Measurements from ENCODE around the gene CHRNB2.

Gene CHRNB2

DNA sequence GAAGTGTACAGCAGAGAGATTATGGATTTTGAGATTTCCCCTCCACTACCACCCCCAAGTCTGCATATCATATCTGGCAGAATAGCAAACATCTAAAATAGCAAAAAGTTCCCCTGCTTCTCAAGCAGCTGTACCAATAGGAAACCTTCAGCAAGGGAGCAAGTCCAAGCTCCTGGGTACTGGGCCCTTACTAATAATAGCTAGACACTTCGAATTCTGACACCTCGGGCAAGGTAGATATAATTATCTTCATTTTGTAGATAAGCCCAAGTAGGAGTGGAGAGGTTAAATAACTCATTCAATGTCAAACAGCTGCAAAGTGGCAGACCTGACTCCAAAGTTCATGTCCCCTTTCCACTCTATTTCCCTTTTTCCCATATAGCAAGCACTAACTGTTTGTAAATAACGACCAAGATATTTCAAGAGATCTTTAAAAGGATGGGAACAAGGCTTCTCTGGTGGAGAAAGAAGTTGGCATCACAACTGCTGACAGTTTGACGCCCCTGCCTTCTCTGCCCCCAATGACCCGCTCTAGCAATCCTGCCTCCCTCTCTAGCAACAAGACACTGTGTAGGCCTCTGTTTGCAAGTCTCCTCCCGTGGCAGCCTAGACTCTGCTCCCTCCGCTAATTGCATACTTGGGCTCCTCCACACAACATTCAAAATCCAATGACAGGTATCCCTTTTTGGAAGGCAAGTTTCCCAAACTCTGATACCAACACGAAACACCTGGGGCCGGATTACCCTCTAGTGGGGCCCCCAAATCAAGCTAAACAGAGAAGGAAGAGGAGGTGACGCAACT, 59.1 kb downstream of the CHRNB2 start:
- Histone ChIP-seq H3K36me3 (ENCODE audit: control insufficient read depth in 1 of 2, insufficient read depth in 2 of 2, low read depth in 1 of 2, low read length in 2 of 2) (peaks cover 0 to 17% of the 10 kb centered on the region in 2 experiments), H3K14ac (ENCODE audit: low read length in 2 of 2) (no peak overlapping the region), H3K23ac (ENCODE audit: low read length in 2 of 2) (no peak overlapping the region), H3K4me1 (ENCODE audit: control insufficient read depth, insufficient read depth, low read depth, low read length) (peaks cover 5% of the 10 kb centered on the region), H2BK120ac (ENCODE audit: low read depth, low read length) (no peak overlapping the region), H2BK15ac (ENCODE audit: low read depth, poor library complexity, severe bottlenecking) (no peak overlapping the region), H3K27me3 (ENCODE audit: control insufficient read depth in 1 of 2, insufficient read depth in 1 of 2, low read length in 2 of 2) (peaks cover 0 to 4% of the 10 kb centered on the region in 2 experiments), H3K9me3 (ENCODE audit: control insufficient read depth, low read length) (peaks cover 3% of the 10 kb centered on the region), H3K27ac (ENCODE audit: low read length, poor library complexity, severe bottlenecking) (peak overlapping the region; percentile 61), H3K4ac (ENCODE audit: low read depth in 1 of 2, low read length in 2 of 2) (peak overlapping the region in 1 of 2 experiments; percentile 75), H3K4me3 (ENCODE audit: insufficient read depth in 1 of 2, low read depth in 1 of 2, low read length in 2 of 2) (peak overlapping the region; percentile 93 to 94), H2BK12ac (ENCODE audit: low read length in 2 of 2) (no peak overlapping the region), H3K4me2 (ENCODE audit: low read length, poor library complexity, severe bottlenecking) (peak overlapping the region; percentile 35), H4K91ac (ENCODE audit: low read length) (no peak overlapping the region), H3K18ac (ENCODE audit: low read depth in 1 of 2, low read length in 2 of 2) (peak overlapping the region; percentile 68 to 99), H2BK5ac (ENCODE audit: low read depth, low read length, poor library complexity, severe bottlenecking) (no peak overlapping the region), H3K79me1 (replicated peaks; ENCODE audit: low read length, poor library complexity, severe bottlenecking) (no peaks in the 10 kb centered on the region), H3K9ac (ENCODE audit: low read length) (peak overlapping the region; percentile 98), H2AFZ (ENCODE audit: low read depth, low read length) (no peak overlapping the region), H4K8ac (ENCODE audit: low read length) (no peak overlapping the region), H2AK5ac (ENCODE audit: low read length, severe bottlenecking) (no peak overlapping the region)
- WGBS, result 17% methylated on average over 8 of the region's 10 CpGs
- no peak for DNase-seq

DNA sequence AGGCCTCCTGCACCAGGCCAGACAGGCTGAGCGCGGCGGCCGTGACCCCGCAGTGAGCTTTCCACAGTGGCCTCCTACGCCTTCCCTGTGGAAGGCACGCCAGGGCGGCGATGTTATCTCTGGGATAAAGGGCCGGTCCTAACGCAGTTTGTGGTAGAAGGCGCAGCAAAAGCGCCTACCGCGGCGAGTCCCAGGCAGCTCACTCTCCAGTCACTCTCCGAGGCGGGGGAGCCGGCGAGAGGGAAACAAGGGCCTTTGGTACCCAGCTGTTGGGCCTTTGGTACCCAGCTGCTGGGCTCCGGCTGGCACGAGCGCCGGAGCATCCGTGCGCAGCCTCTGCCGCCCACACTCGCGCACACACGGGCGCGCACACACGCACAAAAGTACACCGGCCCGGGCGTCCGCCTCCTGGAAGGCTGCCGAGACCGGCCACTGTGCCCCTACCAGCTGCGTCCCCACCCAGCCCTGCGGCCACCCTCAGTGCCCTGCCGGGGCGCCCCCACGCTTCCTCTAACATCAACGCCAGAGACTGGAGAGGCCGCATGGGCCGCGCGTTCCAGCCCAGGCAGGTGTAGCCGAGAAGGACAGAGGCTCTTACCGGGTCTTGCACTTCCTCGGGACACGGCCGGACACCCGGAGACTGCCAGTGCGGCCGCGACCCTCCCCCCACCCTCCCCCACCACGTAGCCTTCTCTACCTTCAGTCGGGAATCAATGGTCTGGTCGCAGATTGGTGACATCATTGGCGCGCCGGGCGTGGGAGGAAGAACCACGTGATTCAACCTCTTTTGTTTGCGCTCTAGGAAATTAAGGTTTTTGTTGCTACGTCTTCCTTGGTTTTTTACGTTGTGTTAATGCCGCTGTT, 59.9 kb downstream of the CHRNB2 start:
- Histone ChIP-seq H3K27ac (ENCODE audit: low read length, poor library complexity, severe bottlenecking) (peak overlapping the region; percentile 61), H3K79me1 (replicated peaks; ENCODE audit: low read length, poor library complexity, severe bottlenecking) (no peaks in the 10 kb centered on the region), H2AFZ (ENCODE audit: low read depth, low read length) (peak overlapping the region; percentile 85), H2BK5ac (ENCODE audit: low read depth, low read length, poor library complexity, severe bottlenecking) (peak overlapping the region; percentile 63), H3K36me3 (ENCODE audit: control insufficient read depth in 1 of 2, insufficient read depth in 2 of 2, low read depth in 1 of 2, low read length in 2 of 2) (peaks cover 0 to 10% of the 10 kb centered on the region in 2 experiments), H2BK120ac (ENCODE audit: low read depth, low read length) (peak overlapping the region; percentile 8), H2BK12ac (ENCODE audit: low read length in 2 of 2) (peak overlapping the region in 1 of 2 experiments; percentile 64), H3K4me2 (ENCODE audit: low read length, poor library complexity, severe bottlenecking) (peak overlapping the region; percentile 35), H3K23ac (ENCODE audit: low read length in 2 of 2) (peak overlapping the region in 1 of 2 experiments; percentile 11), H2AK5ac (ENCODE audit: low read length, severe bottlenecking) (no peak overlapping the region), H4K8ac (ENCODE audit: low read length) (peak overlapping the region; percentile 76), H3K4ac (ENCODE audit: low read depth in 1 of 2, low read length in 2 of 2) (peak overlapping the region; percentile 72 to 75), H4K91ac (ENCODE audit: low read length) (peak overlapping the region; percentile 75), H3K14ac (ENCODE audit: low read length in 2 of 2) (peak overlapping the region in 1 of 2 experiments; percentile 86), H3K9ac (ENCODE audit: low read length) (peak overlapping the region; percentile 98), H3K18ac (ENCODE audit: low read depth in 1 of 2, low read length in 2 of 2) (peak overlapping the region; percentile 68 to 99), H3K4me3 (ENCODE audit: insufficient read depth in 1 of 2, low read depth in 1 of 2, low read length in 2 of 2) (peak overlapping the region; percentile 93 to 94), H3K27me3 (ENCODE audit: control insufficient read depth in 1 of 2, insufficient read depth in 1 of 2, low read length in 2 of 2) (peaks cover 3 to 9% of the 10 kb centered on the region in 2 experiments), H3K4me1 (ENCODE audit: control insufficient read depth, insufficient read depth, low read depth, low read length) (peaks cover 2% of the 10 kb centered on the region), H2BK15ac (ENCODE audit: low read depth, poor library complexity, severe bottlenecking) (peak overlapping the region; percentile 78), H3K9me3 (ENCODE audit: control insufficient read depth, low read length) (peaks cover 3% of the 10 kb centered on the region)
- peak; percentile 92 for DNase-seq
- WGBS, result under 1% methylated on average over 64 of the region's 70 CpGs

DNA sequence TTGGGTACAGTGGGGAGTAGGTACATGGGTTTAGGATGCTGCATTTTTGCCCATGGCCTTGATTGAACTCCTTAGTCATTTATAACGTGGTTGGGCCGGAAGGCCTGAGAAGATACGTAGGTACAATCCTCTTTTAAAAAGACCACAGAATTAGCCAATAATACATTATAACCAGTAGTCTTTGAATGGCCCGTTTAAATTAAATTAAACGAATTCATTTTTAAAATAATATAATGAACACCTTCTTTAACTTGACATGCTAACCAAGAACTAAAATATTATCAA, 60.5 kb downstream of the CHRNB2 start:
- Histone ChIP-seq H3K9me3 (ENCODE audit: control insufficient read depth, low read length) (peaks cover 3% of the 10 kb centered on the region), H3K18ac (ENCODE audit: low read depth in 1 of 2, low read length in 2 of 2) (peak overlapping the region in 1 of 2 experiments; percentile 87), H3K23ac (ENCODE audit: low read length in 2 of 2) (no peak overlapping the region), H3K4me1 (ENCODE audit: control insufficient read depth, insufficient read depth, low read depth, low read length) (peaks cover 2% of the 10 kb centered on the region), H4K8ac (ENCODE audit: low read length) (peak overlapping the region; percentile 41), H3K14ac (ENCODE audit: low read length in 2 of 2) (no peak overlapping the region), H2BK12ac (ENCODE audit: low read length in 2 of 2) (no peak overlapping the region), H3K9ac (ENCODE audit: low read length) (peak overlapping the region; percentile 98), H4K91ac (ENCODE audit: low read length) (no peak overlapping the region), H3K4me2 (ENCODE audit: low read length, poor library complexity, severe bottlenecking) (peak overlapping the region; percentile 17), H3K27ac (ENCODE audit: low read length, poor library complexity, severe bottlenecking) (peak overlapping the region; percentile 28), H2BK15ac (ENCODE audit: low read depth, poor library complexity, severe bottlenecking) (no peak overlapping the region), H2AFZ (ENCODE audit: low read depth, low read length) (peak overlapping the region; percentile 85), H3K36me3 (ENCODE audit: control insufficient read depth in 1 of 2, insufficient read depth in 2 of 2, low read depth in 1 of 2, low read length in 2 of 2) (peaks cover 0 to 7% of the 10 kb centered on the region in 2 experiments), H2BK120ac (ENCODE audit: low read depth, low read length) (no peak overlapping the region), H3K79me1 (replicated peaks; ENCODE audit: low read length, poor library complexity, severe bottlenecking) (no peaks in the 10 kb centered on the region), H2AK5ac (ENCODE audit: low read length, severe bottlenecking) (no peak overlapping the region), H2BK5ac (ENCODE audit: low read depth, low read length, poor library complexity, severe bottlenecking) (no peak overlapping the region), H3K27me3 (ENCODE audit: control insufficient read depth in 1 of 2, insufficient read depth in 1 of 2, low read length in 2 of 2) (peaks cover 3 to 9% of the 10 kb centered on the region in 2 experiments), H3K4ac (ENCODE audit: low read depth in 1 of 2, low read length in 2 of 2) (peak overlapping the region in 1 of 2 experiments; percentile 72), H3K4me3 (ENCODE audit: insufficient read depth in 1 of 2, low read depth in 1 of 2, low read length in 2 of 2) (peak overlapping the region in 1 of 2 experiments; percentile 94)
- DNase-seq, result no peak
- 60% methylated on average over 1 of the region's 5 CpGs for WGBS
